Colonic mucosa (tissue), 4 donors: ENCODE results near the gene GRM2. TPM values are rescaled to one million over a fixed set of nuclear protein-coding genes. Genes with fewer than 3 reads are reported as not detected.

Experiments
- DNase-seq: peaks from one replicate; pipeline ENCODE4 v3.0.0-alpha.2; 2020
- H3K27ac ChIP-seq: fragments of 200-600 bp; one replicate; pipeline ENCODE4 v1.8.0; 2021
- H3K27me3 ChIP-seq: fragments of 200-600 bp; one replicate; pipeline ENCODE4 v1.8.0; 2021
- H3K36me3 ChIP-seq: fragments of 200-600 bp; one replicate; pipeline ENCODE4 v1.8.0; 2021
- H3K4me1 ChIP-seq: fragments of 200-600 bp; one replicate; pipeline ENCODE4 v1.8.0; 2021; ENCODE audit warnings: mild to moderate bottlenecking
- H3K4me3 ChIP-seq: fragments of 200-600 bp; one replicate; pipeline ENCODE4 v1.8.0; 2021
- H3K9ac ChIP-seq, 2 donors: one replicate each; pipeline ENCODE4 v1.7.0; 2013; ENCODE audit warnings: control low read depth in 2 of 2, low read depth in 2 of 2, low read length in 2 of 2
- H3K9me3 ChIP-seq: fragments of 200-600 bp; one replicate; pipeline ENCODE4 v1.8.0; 2021
- CTCF ChIP-seq: fragments of 200-600 bp; IDR thresholded peaks from one replicate; pipeline ENCODE4 v1.8.0; 2022; ENCODE audit warnings: antibody characterized with exemption, mild to moderate bottlenecking
- intact Hi-C: fragments of 100-400 bp; cut with DNase I; formaldehyde crosslinking; loops from one replicate; pipeline ENCODE4 v1.14.1; 2022
- total RNA-seq, 2 donors: library from RNA; stranded (reverse); fragmentation: NEBNext Ultra II Directional in 1 of 2; extraction: Animal tissue kit (Norgen Biotek cat#: 25700) in 1 of 2; gene quantifications; one replicate each; pipeline ENCODE4 v1.2.1, GENCODE V29; 2021
- donor health status: healthy.
- donor health status: DM: no; HTN: no; CAD: no.
- donor health status: DM: no; HTN: no; CAD: no.

GRM2 gene
- total RNA-seq, 2 donors from 2014 or later, result 0.12 TPM; not detected in 1

- H3K27ac ChIP-seq, result no peak overlapping the region
- TF ChIP-seq CTCF, result no peak
- no peak for DNase-seq
- H3K9ac ChIP-seq, result no peak overlapping the region
- H3K4me3 ChIP-seq, result no peak overlapping the region
- intact Hi-C loops, result loop anchor here (2.0 kb wide), 1 partner anchor 81 kb away; no protein-coding TSS in a partner anchor
- H3K9me3 ChIP-seq, result no peaks in the 10 kb centered on the region
- no peaks in the 10 kb centered on the region for H3K4me1 ChIP-seq
- no peaks in the 10 kb centered on the region for H3K36me3 ChIP-seq
- no peaks in the 10 kb centered on the region for H3K27me3 ChIP-seq
Observed at GRCh38 chr3:51719410-51720025, 12.7 kb downstream of the GRM2 start.

GRCh38 chr3:51720292-51721061, 13.6 kb downstream of the GRM2 start:
- Histone ChIP-seq H3K36me3 (no peaks in the 10 kb centered on the region), H3K9ac (no peak overlapping the region), H3K9me3 (no peaks in the 10 kb centered on the region), H3K4me3 (no peak overlapping the region), H3K4me1 (no peaks in the 10 kb centered on the region), H3K27ac (no peak overlapping the region), H3K27me3 (no peaks in the 10 kb centered on the region)
- intact Hi-C loops, result no loop called here
- DNase-seq, result no peak
- TF ChIP-seq CTCF, result no peak

GRCh38 chr3:51721062-51721745, 14.3 kb downstream of the GRM2 start:
- H3K27me3 ChIP-seq, result no peaks in the 10 kb centered on the region
- H3K27ac ChIP-seq, result no peak overlapping the region
- no peak overlapping the region for H3K4me3 ChIP-seq
- no peaks in the 10 kb centered on the region for H3K4me1 ChIP-seq
- DNase-seq, result no peak
- TF ChIP-seq CTCF, result no peak
- H3K36me3 ChIP-seq, result no peaks in the 10 kb centered on the region
- H3K9me3 ChIP-seq, result no peaks in the 10 kb centered on the region
- H3K9ac ChIP-seq, result no peak overlapping the region
- intact Hi-C loops, result no loop called here

GRCh38 chr3:51722362-51722761, 15.5 kb downstream of the GRM2 start:
- intact Hi-C loops, result no loop called here
- Histone ChIP-seq H3K27ac (no peak overlapping the region), H3K27me3 (no peaks in the 10 kb centered on the region), H3K4me1 (no peaks in the 10 kb centered on the region), H3K9me3 (no peaks in the 10 kb centered on the region), H3K36me3 (no peaks in the 10 kb centered on the region), H3K4me3 (no peak overlapping the region), H3K9ac (no peak overlapping the region)
- TF ChIP-seq CTCF, result no peak
- DNase-seq, result no peak

DNA sequence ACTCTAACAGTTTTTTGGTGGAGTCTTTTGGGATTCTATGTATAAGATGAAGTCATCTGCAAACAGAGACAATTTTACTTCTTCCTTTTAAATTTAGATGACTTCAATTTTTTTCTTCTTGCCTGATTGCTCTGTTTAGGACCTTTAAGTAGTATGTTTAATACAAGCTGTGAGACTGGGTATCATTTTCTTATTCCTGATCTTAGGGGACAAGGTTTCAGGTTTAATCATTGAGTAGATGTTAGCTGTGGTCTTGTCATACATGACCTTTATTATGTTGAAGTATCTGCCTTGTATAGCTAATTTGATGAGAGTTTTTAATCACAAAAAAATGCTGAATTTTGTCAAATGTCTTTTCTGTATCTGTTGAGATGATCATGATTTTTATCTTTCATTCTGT, 20.6 kb downstream of the GRM2 start:
- no peak for DNase-seq
- Histone ChIP-seq H3K9ac (no peak overlapping the region), H3K4me3 (no peak overlapping the region), H3K27ac (no peak overlapping the region), H3K4me1 (no peaks in the 10 kb centered on the region), H3K27me3 (no peaks in the 10 kb centered on the region), H3K36me3 (no peaks in the 10 kb centered on the region), H3K9me3 (no peaks in the 10 kb centered on the region)
- intact Hi-C loops, result no loop called here
- TF ChIP-seq CTCF, result no peak
